NCI-H526 treated with DMSO at 0.1 percent for 48 hours (cell line): ENCODE measurements around the gene EHD4.
A peak's percentile ranks its signal among the peaks of the same experiment; 100 is the strongest.

Source experiments
- DNase-seq: peaks from one replicate; lab custom pipeline; 2025; lab: John Stamatoyannopoulos, UW

EHD4 gene

DNA sequence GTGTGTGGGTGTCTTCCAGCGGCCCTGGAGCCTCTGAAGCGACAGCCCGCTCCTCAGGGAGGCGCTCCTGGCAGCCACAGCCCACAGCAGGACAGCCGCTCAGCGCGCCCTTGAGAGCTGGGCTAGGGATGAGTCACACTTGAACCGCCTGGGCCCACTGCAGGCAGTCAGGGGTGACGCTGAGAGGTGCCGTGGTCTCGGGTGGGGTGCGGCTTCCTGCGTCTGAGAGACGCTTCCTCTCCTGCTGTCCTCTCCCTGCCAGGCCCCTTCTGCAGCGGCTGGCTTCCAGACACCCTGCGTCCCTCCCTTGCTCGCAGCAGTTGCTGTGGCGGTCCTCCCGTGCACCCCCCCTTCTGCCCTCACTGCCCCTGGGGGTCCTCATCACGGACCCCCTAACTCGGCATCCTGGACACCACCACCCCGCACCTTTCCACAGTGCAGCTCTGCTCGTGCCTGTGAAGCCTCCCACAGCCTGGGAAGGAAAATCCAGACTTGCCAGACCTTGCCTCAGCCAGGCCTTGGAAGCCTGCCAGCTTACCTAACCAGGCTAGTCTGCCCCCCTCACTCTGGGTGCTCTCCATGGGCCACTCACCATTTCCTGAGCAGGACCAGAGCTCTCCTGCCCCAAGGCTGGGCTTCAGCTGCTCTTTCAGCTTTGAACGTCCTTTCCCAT, 77.4 kb downstream of the EHD4 start:
- no peak for DNase-seq

DNA sequence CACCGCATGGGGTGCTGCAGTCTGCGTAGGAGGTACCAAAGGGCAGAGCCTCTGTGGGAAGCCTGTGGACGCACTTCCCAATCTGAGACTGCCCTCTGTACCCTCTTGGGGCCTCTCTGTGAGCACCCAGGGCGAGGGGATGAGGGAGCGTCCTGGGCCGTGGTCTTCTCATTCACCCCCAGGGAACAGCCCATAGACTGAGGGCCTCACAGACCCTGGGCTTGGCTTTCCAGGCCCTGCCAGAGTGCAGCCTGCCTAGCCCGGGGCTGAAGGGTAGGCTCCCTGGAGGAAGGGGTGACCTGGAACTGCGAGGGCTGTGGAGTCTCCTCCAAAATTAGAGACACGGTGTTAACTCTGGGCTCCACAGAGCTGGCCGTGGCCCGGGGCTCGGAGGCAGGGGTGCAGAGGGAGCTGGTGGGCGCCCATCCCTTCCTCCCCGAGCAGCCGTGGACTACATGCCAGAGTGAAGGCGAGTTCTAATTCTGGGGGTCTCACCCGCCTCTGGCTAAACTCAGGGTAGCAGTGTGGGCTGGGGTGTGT, 78.0 kb downstream of the EHD4 start:
- DNase-seq, result no peak

DNA sequence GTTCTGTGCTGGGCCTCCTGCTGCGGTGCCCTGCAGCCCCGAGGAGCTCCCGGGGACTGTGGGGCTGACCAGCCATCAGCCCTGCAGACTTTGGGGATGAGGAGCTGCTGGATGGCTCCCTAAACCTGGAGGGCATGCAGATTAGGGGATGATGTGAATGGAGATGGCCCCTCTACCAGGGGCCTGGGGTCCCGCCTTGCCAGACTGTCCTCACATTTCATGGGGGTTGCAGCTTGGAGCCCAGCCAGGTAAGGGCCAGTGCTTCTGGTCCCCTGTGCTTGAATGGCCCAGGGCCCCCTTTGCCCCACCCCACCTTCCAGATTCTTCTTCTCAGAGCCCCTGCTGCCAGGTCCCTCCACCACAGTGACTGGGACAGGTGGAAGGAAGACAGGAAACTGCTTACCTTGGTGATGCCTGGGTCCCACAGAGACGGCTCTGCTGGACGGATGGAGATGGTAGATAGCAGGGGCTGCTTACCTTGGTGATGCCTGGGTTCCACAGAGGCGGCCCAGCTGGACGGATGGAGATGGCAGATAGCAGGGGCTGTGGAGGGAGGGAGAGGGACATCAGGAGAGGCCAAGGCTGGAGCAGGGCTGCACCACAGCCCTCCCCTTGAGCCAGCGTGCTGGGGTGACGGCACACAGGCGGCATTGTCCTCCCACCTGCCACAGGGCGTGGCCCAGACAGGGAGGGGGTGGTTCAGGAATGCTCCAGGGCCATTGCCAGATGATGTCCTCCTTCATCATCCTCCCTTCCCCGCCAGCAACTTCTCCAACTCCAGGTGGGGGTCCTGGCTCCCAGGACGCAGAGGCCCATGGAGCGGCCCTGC, 78.7 kb downstream of the EHD4 start, which contains the start of gene SPTBN5:
SPTBN5 (minus strand) TSS at position 632 of the 829 bp plus-strand sequence; CDS start at position 76, 556 bp downstream.
- DNase-seq, result no peak

DNA sequence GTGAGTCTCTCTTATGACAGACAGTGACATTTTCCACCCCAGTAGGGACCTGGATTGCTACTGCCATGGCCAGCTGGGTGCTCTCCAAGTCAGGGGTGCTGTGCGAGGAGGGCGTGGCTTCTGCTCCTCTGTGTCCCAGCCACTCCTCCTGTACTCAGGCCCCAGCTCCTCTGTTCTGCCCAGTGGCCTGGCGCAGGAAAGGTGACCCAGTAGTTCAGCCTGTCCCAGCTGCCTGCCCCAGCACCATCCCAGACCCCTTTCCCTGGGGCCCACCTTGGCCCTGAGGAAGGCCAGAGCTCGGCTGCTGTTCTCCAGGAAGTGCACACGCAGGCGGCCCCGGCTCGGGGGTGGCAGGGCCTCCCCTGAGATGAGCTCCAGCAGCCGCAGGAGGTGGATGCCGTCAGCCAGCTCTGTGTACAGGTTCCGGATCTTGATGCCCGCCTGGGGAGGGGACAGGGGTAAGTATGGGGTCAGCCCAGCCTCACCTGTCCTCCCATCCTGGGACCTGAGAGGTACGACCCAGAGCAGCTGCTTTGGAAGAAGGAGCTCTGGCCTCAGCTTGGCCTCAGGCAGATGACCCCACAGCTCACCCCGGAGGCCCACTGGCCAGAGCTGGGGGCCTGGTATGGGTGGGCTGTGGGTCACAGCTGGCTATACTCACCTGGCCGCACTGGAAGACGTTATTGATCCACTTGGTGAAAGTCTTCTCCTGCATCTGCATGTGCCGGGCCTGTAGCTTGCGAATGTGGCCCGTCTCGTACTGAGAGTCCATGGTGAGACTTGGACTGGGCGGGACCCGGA, 79.5 kb downstream of the EHD4 start:
- no peak for DNase-seq

DNA sequence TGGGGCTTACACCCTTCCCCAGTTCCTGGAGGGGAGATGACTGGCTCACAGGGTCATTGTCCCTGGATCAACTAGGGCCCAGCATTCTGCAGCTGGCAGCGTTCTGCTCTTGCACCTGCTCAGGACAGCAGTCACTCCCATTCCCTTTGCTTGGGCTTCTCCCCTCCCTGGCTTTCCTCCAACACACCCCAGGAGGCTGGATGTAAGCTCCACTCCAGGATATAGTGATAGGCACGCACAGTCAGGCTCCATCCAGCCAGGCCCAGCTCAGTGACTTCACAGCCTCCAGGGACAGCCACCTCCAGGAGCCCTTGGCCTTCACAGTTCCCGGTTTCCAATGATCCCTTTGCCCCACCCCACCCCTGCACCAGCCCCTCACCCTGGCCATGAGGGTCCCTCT, 80.4 kb downstream of the EHD4 start:
- DNase-seq, result no peak

DNA sequence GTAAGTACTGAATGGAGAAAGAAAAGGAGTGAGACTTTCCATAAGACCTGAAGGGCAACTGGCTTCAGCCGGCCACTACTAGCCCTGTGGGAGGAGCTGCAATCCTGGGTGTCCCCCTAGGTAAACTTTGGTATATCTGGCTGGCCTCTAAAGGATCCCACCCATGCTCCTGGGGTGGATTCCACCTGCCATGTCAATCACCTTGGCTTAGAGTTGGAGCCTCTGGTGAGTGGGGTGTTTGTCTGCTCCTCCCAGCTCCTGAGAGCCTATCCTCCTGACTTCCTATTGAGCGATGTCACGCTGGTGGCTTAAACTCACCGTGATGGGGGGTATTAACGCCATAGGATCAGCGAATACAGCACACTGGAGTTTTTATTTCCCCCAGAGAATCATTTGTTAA, 81.1 kb downstream of the EHD4 start:
- DNase-seq, result no peak

DNA sequence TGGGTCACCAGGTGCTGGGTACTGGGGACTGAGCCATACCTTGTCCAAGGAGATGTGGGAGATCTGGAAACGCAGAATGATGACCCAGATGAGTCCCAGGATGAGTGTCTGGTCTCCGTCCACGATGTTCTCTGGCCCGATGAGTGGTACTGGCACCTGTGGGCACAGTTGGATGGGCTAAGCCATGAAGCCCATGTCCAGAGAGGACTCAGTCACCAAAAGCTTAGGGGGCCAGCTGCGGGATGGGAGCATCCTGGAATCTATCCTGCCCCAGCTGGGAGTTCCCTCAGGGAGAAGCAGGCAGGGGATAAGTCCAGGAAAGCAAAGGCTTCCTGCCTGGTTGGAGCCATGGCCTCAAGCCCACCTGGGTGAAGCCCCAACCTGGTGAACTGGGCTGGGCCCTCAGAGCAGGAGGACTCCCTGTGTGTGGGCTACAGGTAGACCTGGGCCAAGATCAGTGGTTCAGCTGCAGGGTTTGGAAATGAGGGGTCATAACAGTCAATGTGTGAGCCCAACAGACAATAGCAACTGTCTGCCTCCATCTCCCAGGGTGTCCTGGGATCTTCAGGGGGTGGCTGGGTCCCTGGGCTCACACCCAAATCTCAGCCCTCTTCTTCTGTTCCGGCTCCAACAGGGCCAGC, 82.2 kb downstream of the EHD4 start:
- DNase-seq, result no peak

DNA sequence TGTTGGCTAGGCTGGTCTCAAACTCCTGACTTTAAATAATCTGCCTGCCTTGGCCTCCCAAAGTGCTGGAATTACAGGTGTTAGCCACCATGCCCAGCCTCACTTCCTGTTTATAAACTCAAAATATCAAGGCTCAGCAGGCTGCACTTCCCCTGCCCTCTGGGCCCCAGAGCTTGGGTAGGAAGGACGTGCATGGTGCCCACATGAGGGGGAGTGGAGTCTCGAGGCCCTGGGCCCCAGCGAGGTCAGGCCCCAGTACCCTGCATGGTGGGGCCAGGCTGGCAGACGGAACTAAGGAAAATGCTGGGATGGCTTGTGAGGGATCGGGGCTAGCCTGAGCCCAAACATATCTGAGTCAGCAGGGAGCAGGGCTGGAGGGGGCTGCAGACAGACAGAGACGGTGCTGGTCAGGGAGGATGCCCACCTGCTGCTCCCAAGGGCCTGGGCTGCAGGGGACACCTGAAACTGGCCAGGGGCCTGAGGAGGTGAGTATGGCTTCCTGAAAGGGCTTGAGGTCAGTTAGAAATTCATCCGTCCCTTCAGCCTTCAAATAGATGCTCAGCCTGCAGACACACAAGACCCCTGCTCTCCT, 83.6 kb downstream of the EHD4 start:
- no peak for DNase-seq

DNA sequence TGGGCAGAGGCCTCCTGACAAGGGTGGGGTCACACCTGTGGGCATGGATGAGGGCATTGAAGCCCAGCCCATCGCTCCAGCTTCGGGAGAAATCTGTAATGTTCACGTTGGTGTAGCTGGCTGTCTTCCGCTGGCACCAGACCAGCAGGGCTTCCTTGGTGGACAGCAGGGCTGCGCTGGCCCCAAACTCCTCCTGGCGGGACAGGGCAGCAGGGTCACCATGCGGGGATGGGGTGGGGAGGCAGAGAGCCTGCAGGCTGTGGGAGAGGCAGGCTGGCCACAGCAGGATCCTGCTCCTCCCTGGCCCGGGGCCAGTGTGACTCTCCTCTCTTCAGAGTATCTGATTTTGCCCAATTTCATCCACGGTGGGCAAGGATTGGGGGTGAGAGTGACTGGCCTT, 84.5 kb downstream of the EHD4 start:
- DNase-seq, result no peak

DNA sequence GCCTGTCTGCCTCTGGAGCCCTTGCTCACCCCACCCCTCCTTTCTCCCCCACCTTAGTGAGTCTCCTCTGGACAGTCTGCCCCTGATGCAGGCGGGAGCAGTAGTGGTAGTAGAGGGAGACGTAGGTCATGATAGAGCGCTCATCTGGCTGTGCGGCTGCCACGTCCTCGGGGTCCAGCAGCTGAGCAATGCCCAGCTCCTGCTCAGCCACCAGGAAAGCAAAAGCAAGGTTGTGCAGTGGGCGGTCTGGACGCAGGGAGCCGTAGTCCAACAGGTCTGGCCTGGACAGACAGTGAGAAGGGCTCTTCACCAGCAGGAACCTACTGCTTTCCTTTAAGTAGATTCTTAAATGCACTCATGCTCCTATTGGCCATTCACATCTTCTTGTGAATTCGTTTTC, 85.2 kb downstream of the EHD4 start:
- no peak for DNase-seq

DNA sequence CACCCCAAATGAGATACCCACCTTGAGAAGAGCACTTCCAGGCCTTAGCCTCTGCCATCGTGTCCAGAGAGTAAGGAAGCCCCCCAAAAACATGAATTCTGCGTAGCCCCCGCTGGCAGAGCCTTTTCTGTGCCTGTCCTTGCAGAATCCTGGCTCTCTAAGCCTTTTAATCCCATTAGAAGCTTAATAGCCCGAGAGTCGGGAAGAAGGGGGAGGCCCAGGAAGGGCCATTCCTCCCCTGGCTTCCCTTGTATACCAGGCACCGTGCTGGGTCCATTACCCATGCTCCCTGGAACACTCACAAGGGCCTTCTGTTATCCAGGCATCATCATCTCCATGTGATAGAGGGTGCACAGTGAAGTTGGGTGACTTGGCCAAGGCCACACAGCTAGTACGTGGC, 85.6 kb downstream of the EHD4 start:
- DNase-seq, result no peak

DNA sequence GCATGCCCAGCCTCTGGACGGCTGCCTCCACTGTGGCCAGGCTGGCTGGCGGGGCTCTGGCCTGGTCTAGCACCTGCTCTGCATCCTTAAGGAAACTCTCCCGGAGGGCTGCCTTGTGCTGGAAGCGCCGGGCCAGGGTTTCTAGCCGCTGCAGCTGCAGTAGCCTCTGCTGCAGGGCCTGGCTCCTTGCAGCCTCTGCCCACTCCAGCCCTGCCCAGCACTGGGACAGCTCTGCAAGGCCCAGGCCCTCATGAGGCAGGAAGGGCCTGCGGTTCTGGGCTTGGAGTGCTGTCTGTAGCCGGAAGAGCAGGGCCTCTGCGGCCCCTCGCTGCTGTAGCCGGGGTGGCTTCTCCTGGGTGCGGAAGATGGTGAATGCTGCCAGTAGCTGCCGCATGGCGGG, 86.5 kb downstream of the EHD4 start:
- no peak for DNase-seq

DNA sequence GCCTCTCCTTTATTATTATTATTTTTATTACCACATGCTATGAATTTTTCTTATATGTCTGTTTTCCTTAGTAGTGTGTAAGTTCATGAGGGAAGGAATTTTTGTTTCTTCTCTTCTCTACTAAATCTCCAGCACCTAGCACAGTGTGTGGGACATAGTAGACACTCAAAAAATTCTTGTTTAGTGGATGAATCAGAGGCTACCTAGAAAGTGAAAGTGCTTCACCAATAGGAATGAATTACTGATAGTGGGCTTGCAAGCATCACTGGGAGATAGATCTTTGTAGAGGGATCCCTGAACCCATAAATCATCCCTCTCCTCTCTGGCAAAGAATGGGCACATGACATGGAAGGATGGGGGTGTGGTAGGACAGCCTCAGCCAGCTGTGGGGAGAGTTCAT, 87.0 kb downstream of the EHD4 start:
- DNase-seq, result no peak

DNA sequence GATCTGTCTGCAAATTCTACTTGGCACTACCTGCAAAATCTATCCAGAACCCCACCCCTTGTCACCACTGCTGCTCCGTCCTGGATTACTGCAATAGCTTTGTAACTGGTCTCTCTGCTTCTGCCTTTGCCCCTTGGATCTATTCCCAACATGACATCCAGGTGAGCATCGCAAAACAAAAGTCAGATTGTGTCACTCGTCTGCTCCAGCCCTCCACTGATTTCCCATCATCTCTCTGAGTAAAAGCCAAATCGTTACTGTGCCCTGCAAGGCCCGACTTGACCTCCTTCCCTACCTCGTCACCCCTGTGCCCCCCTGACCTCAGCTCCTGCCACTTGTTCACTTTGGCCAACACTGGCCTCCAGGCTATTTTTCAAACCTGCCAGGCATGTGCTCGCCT, 87.9 kb downstream of the EHD4 start:
- no peak for DNase-seq

DNA sequence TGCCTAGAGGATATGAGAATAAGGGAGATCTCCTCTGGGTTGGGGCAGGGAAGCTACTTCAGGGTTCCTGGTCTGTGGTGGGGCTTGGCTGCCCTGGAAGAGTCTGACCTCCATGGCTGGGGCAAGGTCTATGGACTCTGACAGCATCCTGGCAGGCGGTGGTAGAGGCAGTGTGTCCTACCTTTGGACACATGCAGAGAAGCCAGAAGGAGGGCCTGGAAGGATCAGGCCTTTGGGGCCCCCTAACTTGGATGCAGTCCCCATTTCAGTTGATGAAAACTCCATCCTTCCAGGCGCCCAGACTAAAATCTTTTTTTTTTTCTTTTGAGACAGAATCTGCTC, 88.9 kb downstream of the EHD4 start:
- DNase-seq, result no peak

DNA sequence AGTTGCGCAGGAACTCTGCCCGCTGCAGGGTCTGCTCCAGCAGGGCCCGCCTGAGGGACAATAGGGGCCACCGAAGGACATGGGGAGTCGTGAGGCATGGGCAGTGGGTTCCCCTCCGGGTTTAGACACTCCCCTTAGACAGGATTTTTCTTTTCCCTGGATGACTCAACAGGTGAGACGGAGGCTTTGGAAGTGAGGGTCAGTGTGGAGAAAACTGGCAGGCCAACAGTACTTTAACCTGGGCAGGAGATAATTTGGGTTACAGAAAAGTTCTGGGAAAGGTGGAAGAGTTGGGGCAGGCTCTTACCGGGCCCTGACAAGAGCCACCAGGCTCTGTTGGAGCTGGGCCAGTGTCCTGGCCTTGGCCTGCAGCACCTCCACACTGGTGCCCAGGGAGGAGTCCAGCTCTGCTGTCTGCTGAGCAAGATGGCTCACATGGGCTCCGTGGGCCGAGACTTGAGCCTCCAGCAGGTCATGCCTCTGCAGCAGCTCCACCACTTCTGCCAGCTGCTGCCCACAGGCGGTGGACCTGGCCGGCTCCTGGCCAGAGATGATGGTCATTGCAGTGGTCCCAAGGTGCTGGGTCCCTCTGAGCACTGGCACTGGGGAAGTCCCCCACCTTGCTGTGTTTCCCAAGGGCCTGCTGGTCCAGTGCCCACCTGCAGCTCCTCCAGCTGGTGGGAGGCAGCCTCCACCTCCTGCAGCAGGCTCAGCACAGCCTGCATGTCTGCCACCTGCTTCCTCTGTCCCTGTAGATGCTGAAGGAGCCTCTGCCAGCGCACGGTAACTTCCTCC, 89.5 kb downstream of the EHD4 start:
- DNase-seq, result no peak

DNA sequence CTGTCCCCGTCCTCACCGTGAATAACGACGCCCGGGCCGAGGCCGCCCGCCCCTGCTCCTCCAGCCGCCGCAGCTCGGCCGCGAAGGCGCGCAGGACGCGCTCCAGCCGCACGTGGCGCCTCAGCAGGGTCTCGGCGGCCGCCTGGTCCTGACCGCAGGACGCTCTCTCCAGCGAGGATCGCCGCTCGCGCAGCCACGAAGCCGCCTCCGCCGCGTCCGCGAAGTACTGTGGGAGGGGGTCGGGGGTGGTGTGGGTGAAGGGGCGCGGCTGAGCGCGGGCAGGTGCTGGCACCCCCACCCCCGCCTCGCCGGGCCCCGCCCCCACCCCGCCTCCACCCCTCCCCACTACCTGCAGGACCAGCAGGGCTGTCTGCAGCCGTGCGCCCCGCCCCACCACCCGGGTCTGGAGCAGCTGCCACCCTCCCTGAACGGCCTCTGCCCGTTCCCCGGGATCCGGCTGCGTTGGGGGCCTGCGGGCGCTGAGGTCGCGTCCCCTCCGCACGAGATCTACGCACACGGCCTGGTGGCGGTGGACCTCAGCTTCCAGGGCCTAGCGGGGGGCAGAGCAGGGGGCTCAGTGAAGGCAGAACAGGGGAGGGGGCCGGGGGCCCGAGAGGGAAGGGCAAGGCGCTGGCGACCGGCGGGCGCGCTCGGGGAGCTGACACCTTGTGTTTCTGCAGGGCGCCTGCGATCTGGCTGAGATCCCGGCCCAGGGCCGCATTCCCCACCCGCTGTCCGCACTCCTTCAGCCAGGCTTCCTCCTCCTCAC, 90.3 kb downstream of the EHD4 start:
- DNase-seq, result peak; percentile 31

DNA sequence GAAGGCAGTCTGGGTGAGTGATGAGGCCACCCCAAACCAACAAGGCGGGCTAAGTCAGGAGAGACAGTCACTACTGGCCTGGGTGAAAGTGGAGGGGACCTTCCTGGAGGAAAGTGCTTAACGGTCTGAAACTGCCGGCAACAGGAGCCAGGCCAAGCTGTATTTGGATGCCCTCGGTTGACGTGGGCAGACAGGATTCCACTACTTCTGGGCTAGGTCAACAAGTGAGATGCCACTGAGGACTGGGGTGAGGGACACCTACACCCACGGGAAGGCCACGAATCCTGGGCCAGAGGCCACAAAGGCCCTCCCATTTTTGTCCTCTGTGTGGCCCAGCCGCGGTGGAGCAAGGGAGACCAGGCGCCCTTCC, 90.8 kb downstream of the EHD4 start:
- DNase-seq, result no peak

DNA sequence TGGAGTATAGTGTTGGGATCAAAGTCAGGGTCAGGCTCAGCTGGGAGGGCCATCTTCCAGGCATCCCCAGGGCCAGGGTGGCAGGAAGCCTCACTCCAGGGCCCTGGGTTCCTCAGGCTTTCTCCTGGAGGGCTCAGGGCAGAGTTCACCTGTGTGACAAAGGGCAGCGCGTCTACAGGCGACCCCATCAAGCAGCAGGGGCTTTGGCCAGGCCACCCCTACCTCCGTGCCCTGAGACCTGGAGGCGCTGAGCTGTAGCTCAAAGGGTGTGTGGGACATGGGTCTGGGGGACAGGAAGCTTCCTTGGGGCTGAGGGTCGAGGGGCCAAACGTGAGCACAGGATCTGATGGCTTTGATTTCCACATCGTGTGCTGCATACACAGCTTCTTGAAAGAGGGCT, 91.3 kb downstream of the EHD4 start:
- no peak for DNase-seq
